Measurements from ENCODE around the gene CLIP4. TPM values are rescaled to one million over a fixed set of nuclear protein-coding genes. Genes with fewer than 3 reads are reported as not detected.

Gene CLIP4
- polyA plus RNA-seq, 4 donors = 16.2 to 20.8 (median 18.0) TPM

Other genes starting within 250 kb of the CLIP4 start
- 10 to 100 TPM; 20.4 to 31.6 (median 26.8) TPM for gene TRMT61B, start 245.1 kb upstream of the CLIP4 start, polyA plus RNA-seq (ENCODE audit: insufficient read length in 4 of 4)
- gene WDR43, start 220.7 kb upstream of the CLIP4 start, polyA plus RNA-seq (ENCODE audit: insufficient read length in 4 of 4) = 10 to 100 TPM; 39.3 to 51.5 (median 50.1) TPM
- gene TOGARAM2, start 134.1 kb upstream of the CLIP4 start, polyA plus RNA-seq (ENCODE audit: insufficient read length in 4 of 4) = 1 to 10 TPM in 3 of 4 donors, under 1 TPM in 1; 1.00 to 1.3 (median 1.1) TPM
- under 1 TPM; 0.34 to 0.48 (median 0.43) TPM for gene PCARE, start 40.9 kb upstream of the CLIP4 start, polyA plus RNA-seq (ENCODE audit: insufficient read length in 4 of 4)